Heart left ventricle (tissue), 16 donors: Measurements from ENCODE around the gene TRIP13. TPM values are rescaled to one million over a fixed set of nuclear protein-coding genes. Genes with fewer than 3 reads are reported as not detected.
"Not testable (repeated sequence)": the region's sequence is repeated elsewhere in the genome, so short reads cannot be mapped to it uniquely, and the experiment has no call there.

Experiments used
- ATAC-seq, 4 donors: fragments of 200-7000 bp; cut with Tn5 transposase; one replicate each; pipeline ENCODE4 v1.9.1; 2020 to 2022; ENCODE audit warnings: moderate library complexity in 4 of 4, mild to moderate bottlenecking in 3 of 4, moderate number of reproducible peaks in 1 of 4
- DNase-seq, 5 donors: peaks; one replicate each; pipeline ENCODE4 v3.0.0-alpha.2; 2020
- H3K27ac ChIP-seq, 12 donors: fragments of 200-600 bp; sonication (generic) in 4 of 12; one replicate each; pipeline versions ENCODE4 v1.5.0 to v1.8.0; 2016 to 2022; ENCODE audit warnings: mild to moderate bottlenecking in 2 of 12
- H3K27me3 ChIP-seq, 9 donors: fragments of 200-600 bp; sonication (generic) in 2 of 9; one replicate each; pipeline versions ENCODE4 v1.5.1 to v1.8.0; 2016 to 2022; ENCODE audit warnings: mild to moderate bottlenecking in 3 of 9
- H3K36me3 ChIP-seq, 9 donors: fragments of 200-600 bp; sonication (generic) in 2 of 9; one replicate each; pipeline versions ENCODE4 v1.5.0 to v1.8.0; 2018 to 2022; ENCODE audit warnings: mild to moderate bottlenecking in 2 of 9
- H3K4me1 ChIP-seq, 12 donors: fragments of 200-600 bp; sonication (generic) in 4 of 12; one replicate each; pipeline versions ENCODE4 v1.5.0 to v1.8.0; 2016 to 2022; ENCODE audit warnings: mild to moderate bottlenecking in 3 of 12
- H3K4me3 ChIP-seq, 12 donors: fragments of 200-600 bp; sonication (generic) in 4 of 12; one replicate each; pipeline versions ENCODE4 v1.5.0 to v1.8.0; 2017 to 2022; ENCODE audit warnings: mild to moderate bottlenecking in 9 of 12, moderate library complexity in 4 of 12
- H3K9me3 ChIP-seq, 12 donors: fragments of 200-600 bp; sonication (generic) in 4 of 12; one replicate each; pipeline versions ENCODE4 v1.5.0 to v1.8.0; 2016 to 2022; ENCODE audit warnings: mild to moderate bottlenecking in 1 of 12
- POLR2A ChIP-seq, 2 donors: fragments of 450-650 bp; IDR thresholded peaks; one replicate each; pipeline ENCODE4 v1.6.1; 2017; ENCODE audit warnings: antibody characterized with exemption in 2 of 2, mild to moderate bottlenecking in 2 of 2, moderate library complexity in 2 of 2
- WGBS, 4 donors: extraction: QIAGEN DNeasy Blood & Tissue Kit in 2 of 4; methylation state at CpG; one replicate each; pipeline versions ENCODE4 v1.1.5 to v1.1.7; 2013 to 2018; 5-methylcytosine and 5-hydroxymethylcytosine counted together
- intact Hi-C, 10 donors: fragments of 100-400 bp; cut with DNase I; formaldehyde crosslinking; loops; one replicate each; pipeline versions ENCODE4 v1.11.1 to v1.14.2; 2022
- polyA plus RNA-seq, 2 donors: library from polyadenylated mRNA; stranded (reverse); fragments of 200-250 nt; gene quantifications; one replicate each; pipeline ENCODE4 v1.2.3, GENCODE V29; 2013
- total RNA-seq, 9 donors: library from RNA; depleted of rRNA in 2 of 9; stranded (reverse); fragments of >200 nt in 2 of 9; fragmentation: NEBNext Ultra II Directional in 3 of 9; extraction: Animal tissue kit (Norgen Biotek cat#: 25700) in 3 of 9; gene quantifications; one replicate each; pipeline versions ENCODE4 v1.1.0 to v1.2.4, GENCODE V29; 2016 to 2023
- TF ChIP-seq, protein P1 (sequence below), 12 donors: fragments of 200-600 bp; sonication (generic) in 4 of 12; IDR thresholded peaks; one replicate each; pipeline versions ENCODE4 v1.5.0 to v1.8.0; 2018 to 2022; ENCODE audit warnings: antibody characterized with exemption in 12 of 12, mild to moderate bottlenecking in 5 of 12
- donor health status: ischemic (EF 13 %, LVEDD 7.1; RV severe dilation, severe dysfunction).
- donor health status: healthy with polysubstance abuse.
- donor health status: DM: no; HTN: yes; CAD: no.
- donor health status: DM: no; HTN: no; CAD: no.
- donor health status: ischemic (EF 25% LVEDD 6.9; RV normal size, moderate dysfunction).
- donor health status: ischemic (EF 25% LVEDD 5.7; RV mildly dilated, moderate dysfunction).
- donor health status: healthy.
- donor health status: DM: yes; HTN: yes; CAD: no.
- donor health status: ischemic (EF 35%, LVEDD 5.7; RV mildly dilated, moderate dysfunction).
- donor health status: nonischemic (EF 11% LVEDD 7.7; RV severe dilation, severe dysfunction).
- donor health status: DM: yes; HTN: yes; CAD: no.
- donor health status: PGD.
- donor health status: ischemic (EF 29% LVEDD 5.4; RV normal size, mild dysfunction).
- donor health status: nonischemic (EF 23%, LVEDD 6.1; RV moderate dilation, normal function).

The TRIP13 gene
- total and polyA plus RNA-seq, 11 donors, result 0.19 to 4.2 (median 0.49) TPM

DNA sequence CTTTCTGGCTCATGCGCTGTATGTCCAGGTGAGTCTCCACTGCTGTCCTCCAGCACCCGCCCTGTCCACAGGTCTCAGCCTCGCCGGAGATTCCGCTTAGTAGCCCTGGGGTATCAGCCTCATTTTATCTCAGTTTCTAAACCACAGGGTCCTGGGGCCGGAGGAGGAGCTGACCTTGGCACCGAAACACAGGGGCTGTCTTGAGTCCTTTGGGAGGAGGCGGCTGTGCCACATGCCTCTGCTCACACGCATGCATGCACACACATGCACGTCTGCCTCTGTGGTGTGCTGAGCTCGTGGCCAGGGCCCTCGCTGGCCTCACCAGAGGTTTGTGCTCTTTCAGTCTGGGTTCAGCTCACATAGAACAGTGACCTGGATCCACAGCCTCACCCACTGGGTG lies 23.3 kb downstream of the TRIP13 start:
- Histone ChIP-seq H3K36me3 (no peaks in the 10 kb centered on the region), H3K27ac (no peak overlapping the region), H3K4me1 (no peaks in the 10 kb centered on the region), H3K9me3 (peaks cover 0 to 5% (median 0%) of the 10 kb centered on the region in 12 donors), H3K27me3 (no peaks in the 10 kb centered on the region), H3K4me3 (no peak overlapping the region)
- WGBS, 4 donors, result 95 to 98% (median 96%) methylated on average over 10 to 12 of the region's 12 CpGs
- no peak for DNase-seq
- intact Hi-C loops, result no loop called here
- ATAC-seq, result no peak
- TF ChIP-seq, protein P1, sequence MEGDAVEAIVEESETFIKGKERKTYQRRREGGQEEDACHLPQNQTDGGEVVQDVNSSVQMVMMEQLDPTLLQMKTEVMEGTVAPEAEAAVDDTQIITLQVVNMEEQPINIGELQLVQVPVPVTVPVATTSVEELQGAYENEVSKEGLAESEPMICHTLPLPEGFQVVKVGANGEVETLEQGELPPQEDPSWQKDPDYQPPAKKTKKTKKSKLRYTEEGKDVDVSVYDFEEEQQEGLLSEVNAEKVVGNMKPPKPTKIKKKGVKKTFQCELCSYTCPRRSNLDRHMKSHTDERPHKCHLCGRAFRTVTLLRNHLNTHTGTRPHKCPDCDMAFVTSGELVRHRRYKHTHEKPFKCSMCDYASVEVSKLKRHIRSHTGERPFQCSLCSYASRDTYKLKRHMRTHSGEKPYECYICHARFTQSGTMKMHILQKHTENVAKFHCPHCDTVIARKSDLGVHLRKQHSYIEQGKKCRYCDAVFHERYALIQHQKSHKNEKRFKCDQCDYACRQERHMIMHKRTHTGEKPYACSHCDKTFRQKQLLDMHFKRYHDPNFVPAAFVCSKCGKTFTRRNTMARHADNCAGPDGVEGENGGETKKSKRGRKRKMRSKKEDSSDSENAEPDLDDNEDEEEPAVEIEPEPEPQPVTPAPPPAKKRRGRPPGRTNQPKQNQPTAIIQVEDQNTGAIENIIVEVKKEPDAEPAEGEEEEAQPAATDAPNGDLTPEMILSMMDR (IDR thresholded peaks at IDR 0.05), result no peak
- TF ChIP-seq POLR2A (IDR thresholded peaks at IDR 0.05), result no peak

DNA sequence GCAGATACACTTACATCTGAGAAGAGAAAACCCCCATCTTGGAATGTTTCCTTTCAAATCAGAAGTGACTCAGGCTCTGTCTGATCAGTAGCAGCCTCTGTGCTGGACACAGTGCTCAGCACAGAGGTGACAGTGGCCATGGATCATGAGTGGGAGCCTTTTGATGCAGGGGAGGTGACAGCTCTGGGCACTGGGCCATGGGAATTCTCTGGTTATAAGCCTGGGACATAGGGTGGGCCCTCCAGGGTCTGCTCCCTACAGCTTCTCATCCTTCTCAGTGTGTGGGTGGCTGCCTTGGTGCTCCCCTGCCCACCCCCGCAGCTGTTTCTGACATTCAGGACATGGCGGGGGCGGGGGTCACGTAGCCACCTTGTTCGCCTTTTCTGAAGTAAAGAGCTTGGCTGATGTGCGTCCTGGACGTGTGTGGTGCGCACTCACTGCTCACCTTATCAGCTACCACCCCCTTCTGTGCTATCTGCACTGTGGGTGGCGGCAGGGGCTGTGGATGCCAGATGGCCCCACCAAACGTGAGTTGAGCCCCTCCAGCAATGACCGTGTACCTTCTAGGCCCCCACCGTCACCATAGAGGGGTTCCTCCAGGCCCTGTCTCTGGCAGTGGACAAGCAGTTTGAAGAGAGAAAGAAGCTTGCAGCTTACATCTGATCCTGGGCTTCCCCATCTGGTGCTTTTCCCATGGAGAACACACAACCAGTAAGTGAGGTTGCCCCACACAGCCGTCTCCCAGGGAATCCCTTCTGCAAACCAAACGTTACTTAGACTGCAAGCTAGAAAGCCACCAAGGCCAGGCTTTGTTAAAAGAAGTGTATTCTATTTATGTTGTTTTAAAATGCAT lies 24.0 kb downstream of the TRIP13 start:
- 82 to 89% (median 85%) methylated on average over 12 to 14 of the region's 14 CpGs for WGBS, 4 donors
- no peak for TF ChIP-seq POLR2A (IDR thresholded peaks at IDR 0.05)
- TF ChIP-seq, protein P1 (IDR thresholded peaks at IDR 0.05), result no peak
- Histone ChIP-seq H3K4me3 (no peak overlapping the region), H3K36me3 (no peaks in the 10 kb centered on the region), H3K9me3 (peaks cover 0 to 5% (median 0%) of the 10 kb centered on the region in 12 donors), H3K27me3 (no peaks in the 10 kb centered on the region), H3K4me1 (no peaks in the 10 kb centered on the region), H3K27ac (no peak overlapping the region)
- intact Hi-C loops, result no loop called here
- ATAC-seq (peak in 1 of 4 donors; percentile 8), DNase-seq (no peak)

DNA sequence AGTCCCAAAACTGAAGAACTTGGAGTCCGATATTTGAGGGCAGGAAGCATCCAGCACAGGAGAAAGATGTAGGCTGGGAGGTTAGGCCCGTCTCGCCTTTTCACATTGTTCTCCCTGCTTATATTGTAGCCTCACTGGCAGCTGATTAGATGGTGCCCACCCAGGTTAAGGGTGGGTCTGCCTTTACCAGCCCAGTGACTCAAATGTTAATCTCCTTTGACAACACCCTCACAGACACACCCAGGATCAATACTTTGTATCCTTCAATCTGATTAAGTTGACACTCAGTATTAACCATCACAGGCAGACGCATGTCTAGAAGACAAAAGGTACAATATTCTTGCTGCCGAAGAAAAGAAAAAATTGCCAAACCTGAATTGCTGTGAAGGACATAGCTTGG lies 26.0 kb downstream of the TRIP13 start:
- H3K4me1 ChIP-seq, intact Hi-C loops, H3K27me3 ChIP-seq, H3K4me3 ChIP-seq, ATAC-seq, H3K9me3 ChIP-seq, H3K27ac ChIP-seq, H3K36me3 ChIP-seq, DNase-seq: not testable (repeated sequence)
- 95 to 100% (median 98%) methylated on average over 5 of the region's 5 CpGs for WGBS, 4 donors

DNA sequence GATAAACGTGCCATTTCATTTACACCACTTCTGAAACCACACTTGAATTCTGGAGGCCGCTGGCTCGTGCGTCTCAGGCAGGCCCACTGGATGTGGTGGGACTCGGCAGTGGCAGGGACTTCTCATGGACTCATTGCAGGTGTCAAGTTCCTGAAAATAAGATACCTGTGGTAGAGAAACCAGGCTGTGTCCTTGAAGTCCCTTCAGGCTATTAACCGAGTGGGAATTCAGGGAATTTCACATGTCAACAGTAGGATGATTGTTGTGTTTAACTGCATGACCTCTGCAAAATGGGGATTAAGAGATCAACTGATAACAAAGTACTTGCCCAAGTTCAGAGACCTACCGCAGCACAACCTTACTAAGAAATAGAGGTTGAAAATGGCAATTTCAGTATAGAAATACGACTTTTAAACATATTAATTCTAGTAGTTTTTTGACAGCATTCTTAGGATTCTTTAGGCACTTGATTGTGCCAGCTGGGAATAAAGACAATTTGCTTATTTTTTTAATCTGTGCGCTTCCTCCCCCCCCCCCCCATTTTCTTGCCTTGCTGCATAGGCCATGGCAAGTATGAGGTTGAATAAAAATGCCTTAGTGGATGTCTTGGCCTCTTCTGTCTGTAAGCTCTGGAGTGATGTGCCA lies 26.8 kb downstream of the TRIP13 start:
- Histone ChIP-seq H3K9me3 (peaks cover 0 to 5% (median 0%) of the 10 kb centered on the region in 12 donors), H3K27ac (no peak overlapping the region), H3K36me3 (no peaks in the 10 kb centered on the region), H3K4me3 (no peak overlapping the region), H3K4me1 (peaks cover 0 to 6% (median 0%) of the 10 kb centered on the region in 12 donors), H3K27me3 (peaks cover 0 to 4% (median 0%) of the 10 kb centered on the region in 9 donors)
- WGBS, 4 donors, result 82 to 94% (median 92%) methylated on average over 9 of the region's 9 CpGs
- no peak for ATAC-seq
- DNase-seq, result no peak
- TF ChIP-seq POLR2A (IDR thresholded peaks at IDR 0.05), result no peak
- TF ChIP-seq, protein P1 (IDR thresholded peaks at IDR 0.05), result no peak
- intact Hi-C loops, result no loop called here
